Activated CD8-positive, alpha-beta memory T cell treated with anti-CD3 and anti-CD28 coated beads for 36 hours (primary cell): ENCODE measurements around the gene SLC17A8. TPM values are rescaled to one million over a fixed set of nuclear protein-coding genes. Genes with fewer than 3 reads are reported as not detected.
"Not testable (repeated sequence)": the region's sequence is repeated elsewhere in the genome, so short reads cannot be mapped to it uniquely, and the experiment has no call there.

Source experiments
- CTCF ChIA-PET: fragments of 350-600 bp; sonication (Branson Sonifier 250); formaldehyde crosslinking; loops from one replicate; lab custom pipeline; 2021; ENCODE audit warnings: antibody characterized with exemption; lab: Charles Lee
- POLR2A ChIA-PET: fragments of 350-600 bp; sonication (Branson Sonifier 250); formaldehyde crosslinking; loops from one replicate; lab custom pipeline; 2021; ENCODE audit warnings: antibody characterized with exemption; lab: Charles Lee
- total RNA-seq, 2 experiments: library from RNA; stranded (reverse); gene quantifications; one replicate each; pipeline ENCODE4 v1.2.3, GENCODE V29; 2021

Gene SLC17A8
- not detected for total RNA-seq

DNA sequence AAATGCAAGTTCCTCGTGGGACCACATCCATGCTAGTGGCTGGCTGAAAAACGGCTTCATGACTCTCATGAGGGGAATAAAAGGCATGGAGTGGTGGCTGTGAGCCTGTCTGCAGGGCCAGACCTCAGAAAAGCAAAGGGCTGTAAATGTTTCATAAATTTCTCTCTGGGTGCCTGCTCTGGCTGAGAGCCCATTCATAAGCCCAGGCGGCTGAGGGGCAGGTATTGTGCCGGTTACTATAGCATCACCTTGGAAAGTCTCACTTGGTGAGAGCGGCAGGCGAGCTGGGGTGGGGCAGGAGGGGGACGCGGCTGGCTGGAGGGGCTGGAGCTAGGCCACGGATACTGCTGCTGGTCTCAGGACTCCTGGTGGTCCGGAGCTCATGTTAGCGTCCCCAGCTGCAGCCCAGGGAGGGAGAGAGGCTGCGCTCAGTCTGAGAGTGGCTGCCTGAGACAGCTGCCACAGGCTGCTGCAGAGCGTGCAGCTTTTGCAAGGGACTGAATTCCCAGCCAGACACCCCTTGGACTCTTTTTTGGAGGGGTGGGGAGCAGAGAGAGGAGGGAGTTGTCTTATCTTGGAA is at the start of gene SLC17A8:
SLC17A8 (plus strand) TSS at position 431 of the 580 bp plus-strand sequence. CDS start 318 bp downstream, outside the sequence.
- POLR2A ChIA-PET: no interaction called here
- CTCF ChIA-PET: no interaction called here

DNA sequence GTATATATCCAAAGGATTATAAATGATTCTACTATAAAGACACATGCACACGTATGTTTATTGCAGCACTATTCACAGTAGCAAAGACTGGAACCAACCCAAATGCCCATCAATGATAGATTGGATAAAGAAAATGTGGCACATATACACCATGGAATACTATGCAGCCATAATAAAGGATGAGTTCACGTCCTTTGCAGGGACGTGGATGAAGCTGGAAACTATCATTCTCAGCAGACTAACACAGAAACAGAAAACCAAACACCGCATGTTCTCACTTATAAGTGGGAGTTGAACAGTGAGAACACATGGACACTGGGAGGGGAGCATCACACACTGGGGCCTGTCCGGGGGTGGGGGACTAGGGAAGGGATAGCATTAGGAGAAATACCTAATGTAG is 48.7 kb upstream of the SLC17A8 start:
- POLR2A ChIA-PET, CTCF ChIA-PET: not testable (repeated sequence)

DNA sequence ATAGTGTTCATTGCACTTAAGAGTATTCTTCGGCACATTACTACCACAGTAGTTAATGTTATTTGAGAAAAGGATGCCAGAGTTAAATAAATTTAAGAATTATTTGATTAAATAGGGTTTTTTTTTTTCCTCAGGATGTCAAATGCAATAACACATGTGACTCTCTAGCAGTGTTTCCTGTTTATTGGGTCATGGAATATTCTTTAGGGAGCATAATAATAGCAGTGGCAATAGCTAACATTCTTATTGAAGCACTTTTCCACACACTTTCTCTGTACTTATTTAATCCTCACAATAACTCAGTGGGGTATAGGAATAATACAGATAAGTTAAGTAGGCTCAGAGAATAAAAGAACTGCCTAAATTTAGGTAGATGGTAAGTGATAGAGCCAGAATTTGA is 45.6 kb upstream of the SLC17A8 start:
- ChIA-PET CTCF (interaction anchor here (0.7 kb wide), 1 partner anchor 533 kb away, joined by 4 read pairs; no protein-coding TSS in a partner anchor), POLR2A (no interaction called here)

DNA sequence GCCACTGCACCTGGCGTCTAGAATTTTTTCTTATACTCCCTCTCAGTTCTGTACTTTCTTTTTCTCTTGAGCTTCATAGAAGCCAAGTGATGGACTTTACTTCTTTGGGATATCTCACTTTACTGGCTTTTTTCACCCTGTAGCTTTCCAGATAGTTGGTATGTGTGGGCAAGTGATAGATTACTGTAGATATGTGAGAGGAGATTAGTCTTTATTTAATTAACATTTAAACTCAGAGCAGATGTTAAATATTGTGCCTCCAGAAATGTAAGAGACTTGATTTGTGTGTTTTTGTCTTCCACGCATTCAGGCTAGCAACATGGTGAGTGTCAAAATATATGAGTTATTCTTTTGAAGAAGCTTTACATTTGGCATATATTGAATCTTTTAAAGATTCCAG is 39.5 kb upstream of the SLC17A8 start:
- ChIA-PET CTCF (no interaction called here), POLR2A (no interaction called here)

DNA sequence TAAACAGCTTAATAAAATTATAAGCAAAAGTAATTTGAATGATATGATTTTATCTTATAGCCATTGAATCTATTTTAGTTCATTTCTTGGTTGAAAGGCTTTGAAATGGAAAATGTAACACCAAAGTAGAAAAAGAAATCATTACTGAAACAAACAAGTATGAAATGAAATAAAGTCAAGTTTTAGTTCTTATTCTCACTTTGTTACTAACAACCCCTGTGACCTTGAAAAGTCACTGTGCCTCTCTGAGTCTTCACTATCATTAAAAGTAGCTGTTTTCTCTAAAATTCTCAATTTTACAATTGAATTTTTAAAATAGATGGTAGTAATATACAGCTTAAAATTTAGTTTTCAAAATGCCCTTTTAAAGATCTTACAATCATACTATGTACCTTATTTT is 32.4 kb upstream of the SLC17A8 start:
- POLR2A ChIA-PET: no interaction called here
- CTCF ChIA-PET: no interaction called here

DNA sequence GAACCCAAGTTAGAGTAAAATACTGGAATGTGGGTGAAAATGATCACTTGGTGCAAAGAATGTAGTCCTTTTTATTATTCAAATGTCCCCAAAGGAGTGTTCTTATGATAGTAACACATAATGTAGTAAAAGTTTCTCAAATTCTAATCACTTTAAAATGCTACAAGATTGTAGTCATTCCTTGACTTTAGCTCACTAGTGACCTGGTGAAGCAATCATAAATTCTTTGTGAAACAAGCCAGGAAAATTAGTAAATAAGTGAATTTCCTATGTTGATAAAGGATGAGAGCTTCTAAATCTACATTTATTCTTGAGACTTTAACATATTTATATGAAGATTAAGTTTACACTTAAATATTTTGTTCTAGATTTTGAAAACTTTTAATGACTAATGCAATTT is 30.7 kb upstream of the SLC17A8 start:
- ChIA-PET CTCF (no interaction called here), POLR2A (no interaction called here)

DNA sequence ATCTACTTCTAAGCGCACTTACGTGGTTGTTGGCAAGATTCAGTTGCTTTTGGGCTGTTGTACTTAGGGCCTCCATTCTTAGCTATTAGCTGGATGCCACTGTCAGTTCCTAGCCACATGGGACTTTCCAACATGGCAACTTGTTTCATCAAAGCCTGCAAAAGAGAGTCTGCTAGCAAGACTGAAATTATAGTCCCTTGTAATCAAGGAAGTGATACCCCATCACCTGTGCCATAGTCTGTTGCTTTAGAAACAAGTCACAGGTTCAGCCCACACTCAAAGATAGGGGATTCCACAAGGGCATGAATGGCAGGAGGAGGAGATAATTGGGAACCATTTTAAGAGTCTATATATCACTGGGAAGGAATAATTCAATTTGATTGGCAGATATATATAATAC is 27.1 kb upstream of the SLC17A8 start:
- POLR2A ChIA-PET: no interaction called here
- CTCF ChIA-PET: no interaction called here

DNA sequence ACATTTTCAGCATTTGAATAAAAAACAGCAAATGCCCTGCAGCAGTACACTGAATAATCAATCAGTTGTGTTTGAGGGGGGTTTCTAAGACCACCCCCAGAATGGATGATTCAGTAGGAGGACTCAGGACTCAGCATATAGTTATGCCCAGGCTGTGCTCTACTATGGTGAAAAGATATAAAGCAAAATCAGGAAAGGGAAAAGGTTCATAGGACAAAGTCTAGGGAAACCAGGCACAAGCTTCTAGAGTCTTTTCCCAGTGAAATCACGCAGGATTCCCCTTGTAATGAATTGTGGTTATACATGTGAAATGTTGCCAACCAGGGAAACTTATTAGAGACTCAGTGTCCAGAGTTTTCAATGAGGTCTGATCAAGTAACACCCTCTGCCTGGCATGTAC is 25.0 kb upstream of the SLC17A8 start:
- CTCF ChIA-PET: no interaction called here
- POLR2A ChIA-PET: no interaction called here

DNA sequence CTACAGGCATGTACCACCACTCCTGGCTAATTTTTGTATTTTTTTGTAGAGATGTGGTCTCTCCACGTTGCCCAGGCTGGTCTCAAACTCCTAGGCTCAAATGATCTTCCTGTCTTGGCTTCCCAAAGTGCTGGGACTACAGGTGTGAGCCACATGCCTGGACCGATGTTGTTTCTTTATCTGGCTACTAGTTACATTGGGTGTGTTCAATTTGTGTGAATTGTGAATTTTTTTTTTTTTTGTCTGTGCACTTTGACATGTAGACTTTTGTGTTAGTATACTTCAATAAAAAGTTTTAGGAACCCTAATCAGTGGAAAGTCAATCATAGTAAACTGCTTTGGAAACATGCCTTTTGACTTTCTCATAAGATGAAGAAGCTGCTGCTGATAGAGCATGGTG is 24.0 kb upstream of the SLC17A8 start:
- POLR2A ChIA-PET: no interaction called here
- CTCF ChIA-PET: no interaction called here

DNA sequence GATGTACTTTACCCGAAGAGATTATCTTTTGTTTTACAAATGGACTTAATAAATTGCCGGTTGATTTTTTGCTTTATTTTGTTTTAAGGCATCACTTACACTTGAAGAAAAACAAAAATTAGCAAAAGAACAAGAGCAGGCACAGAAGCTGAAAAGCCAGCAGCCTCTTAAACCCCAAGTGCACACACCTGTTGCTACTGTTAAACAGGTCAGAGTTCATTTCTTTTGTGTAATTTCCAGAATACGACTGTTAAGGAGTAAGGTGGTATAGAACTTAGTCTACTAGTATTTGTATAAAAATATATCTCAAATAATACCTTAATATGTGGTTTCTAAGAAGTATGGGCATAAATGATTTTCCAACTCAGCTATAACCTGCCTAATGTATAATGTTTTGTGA is 19.6 kb upstream of the SLC17A8 start:
- ChIA-PET CTCF (no interaction called here), POLR2A (no interaction called here)

DNA sequence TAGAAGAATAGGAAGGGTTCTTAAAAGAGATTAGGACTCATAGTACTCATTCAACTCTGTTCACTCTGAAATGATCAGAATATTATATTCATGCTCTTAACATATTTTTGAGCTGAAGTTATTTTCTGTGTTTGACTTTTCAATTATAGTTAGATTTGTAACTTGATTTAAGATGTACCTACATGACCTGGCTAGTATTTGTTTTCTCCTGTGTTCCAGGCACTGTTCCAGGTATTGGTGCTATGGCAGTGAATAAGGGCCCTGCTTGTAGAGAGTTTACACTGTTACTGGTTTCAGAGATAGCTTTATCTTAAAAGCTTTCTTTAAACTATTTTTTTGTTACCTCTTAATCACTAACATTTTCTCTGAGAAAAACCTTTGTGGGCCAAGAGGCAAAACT is 19.1 kb upstream of the SLC17A8 start:
- POLR2A ChIA-PET: no interaction called here
- CTCF ChIA-PET: no interaction called here

DNA sequence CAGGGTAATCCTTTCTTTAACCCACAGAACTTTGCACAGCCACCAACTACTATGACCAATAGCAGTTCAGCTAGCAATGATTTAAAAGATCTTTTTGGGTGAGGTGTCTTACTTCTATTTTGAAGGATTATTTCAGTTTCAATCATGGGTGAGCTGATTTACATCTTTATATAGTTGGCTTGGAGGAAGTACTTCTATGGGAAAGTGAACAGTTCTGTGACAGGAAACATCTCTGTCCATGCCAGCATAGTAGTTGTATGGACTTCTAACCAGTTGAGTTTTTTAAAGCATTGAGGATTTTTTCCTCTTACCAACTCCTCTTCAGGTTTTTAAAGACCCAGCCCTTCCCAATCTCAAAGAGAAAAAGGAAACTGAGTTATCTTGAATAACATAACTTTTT is 17.8 kb upstream of the SLC17A8 start:
- CTCF ChIA-PET: no interaction called here
- POLR2A ChIA-PET: no interaction called here

DNA sequence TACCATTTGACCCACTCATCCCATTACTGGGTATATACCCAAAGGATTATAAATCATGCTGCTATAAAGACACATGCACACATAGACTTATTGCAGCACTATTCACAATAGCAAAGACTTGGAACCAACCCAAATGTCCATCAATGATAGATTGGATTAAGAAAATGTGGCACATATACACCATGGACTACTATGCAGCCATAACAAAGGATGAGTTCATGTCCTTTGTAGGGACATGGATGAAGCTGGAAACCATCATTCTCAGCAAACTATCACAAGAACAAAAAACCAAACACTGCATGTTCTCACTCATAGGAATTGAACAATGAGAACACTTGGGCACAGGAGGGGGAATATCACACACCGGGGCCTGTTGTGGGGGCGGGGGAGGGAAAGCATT is 14.0 kb upstream of the SLC17A8 start:
- POLR2A ChIA-PET: interaction anchor here (0.7 kb wide), 1 partner anchor 76 kb away, joined by 3 read pairs; the partner anchor contains the start of genes DEPDC4 and SCYL2
- CTCF ChIA-PET: not testable (repeated sequence)

DNA sequence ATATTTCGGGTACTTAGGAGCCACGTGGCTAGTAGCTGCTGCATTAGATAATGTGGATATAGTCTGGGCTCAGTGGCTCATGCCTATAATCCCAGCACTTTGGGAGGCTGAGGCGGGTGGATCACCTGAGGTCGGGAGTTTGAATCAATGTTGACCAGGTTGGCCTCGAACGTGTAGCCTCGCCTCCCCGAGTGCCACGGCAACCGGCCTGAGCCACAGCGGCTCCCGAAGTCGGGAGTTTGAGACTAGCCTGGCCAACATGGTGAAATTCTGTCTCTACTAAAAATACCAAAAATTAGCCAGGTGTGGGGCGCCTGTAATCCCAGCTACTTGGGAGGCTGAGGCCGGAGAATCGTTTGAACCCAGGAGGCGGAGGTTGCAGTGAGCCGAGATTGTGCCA is 12.5 kb upstream of the SLC17A8 start:
- POLR2A ChIA-PET, CTCF ChIA-PET: not testable (repeated sequence)

DNA sequence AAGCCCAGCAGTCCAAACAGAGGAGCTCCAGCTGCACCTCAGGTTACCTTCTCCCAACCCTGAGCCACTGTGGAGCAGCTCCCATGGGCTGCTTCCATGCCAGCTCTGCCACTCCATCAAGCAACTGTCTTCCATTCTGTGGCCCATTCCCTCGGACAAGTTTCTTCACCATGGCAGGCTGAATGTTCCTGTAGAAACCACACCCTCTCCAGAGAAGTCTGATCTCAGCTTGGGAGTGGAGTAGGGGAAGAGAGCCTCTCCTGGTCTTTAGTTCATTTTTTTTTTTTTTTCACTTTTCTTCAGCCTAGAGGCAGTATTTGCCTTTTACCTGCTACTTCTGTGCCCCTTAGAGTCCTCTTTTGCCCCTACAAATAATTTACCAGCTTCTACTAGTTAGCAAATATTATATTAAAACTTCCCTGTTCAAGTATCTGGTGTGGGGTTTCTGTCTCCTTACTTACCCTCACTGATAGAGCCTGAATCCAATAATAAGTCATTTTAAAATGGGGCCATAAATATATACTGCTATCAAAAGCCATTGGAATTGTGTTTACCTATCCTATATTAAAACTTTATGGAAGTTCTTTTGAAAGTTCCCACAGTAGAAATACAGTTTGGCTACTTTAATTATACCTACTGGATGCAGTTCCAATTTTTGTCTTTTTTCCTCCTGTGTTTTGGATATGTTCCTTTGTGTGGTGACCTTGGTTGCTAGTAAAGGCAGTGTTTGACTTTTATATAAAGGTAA is 11.7 kb upstream of the SLC17A8 start:
- CTCF ChIA-PET: no interaction called here

DNA sequence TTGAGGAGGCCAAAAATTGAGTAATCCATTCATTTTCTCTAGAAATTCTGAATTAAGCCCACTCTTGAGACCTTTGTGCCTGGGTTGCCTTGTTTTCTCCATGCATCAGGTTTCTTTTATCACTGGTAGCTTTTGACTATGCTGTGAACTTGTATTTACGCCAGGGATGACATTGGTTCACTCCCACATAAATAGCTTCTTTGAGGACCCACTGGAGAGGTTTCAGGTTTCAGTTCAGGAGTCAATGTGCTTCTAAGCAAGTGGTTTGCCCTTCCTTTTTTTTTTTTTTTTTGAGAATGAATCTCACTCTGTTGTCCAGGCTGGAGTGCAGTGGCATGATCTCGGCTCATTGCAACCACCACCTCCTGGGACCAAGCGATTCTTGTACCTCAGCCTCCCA is 10.2 kb upstream of the SLC17A8 start:
- CTCF ChIA-PET: no interaction called here

More for the DNA sequence above, 11.7 kb upstream of the SLC17A8 start:
- POLR2A ChIA-PET: no interaction called here

DNA sequence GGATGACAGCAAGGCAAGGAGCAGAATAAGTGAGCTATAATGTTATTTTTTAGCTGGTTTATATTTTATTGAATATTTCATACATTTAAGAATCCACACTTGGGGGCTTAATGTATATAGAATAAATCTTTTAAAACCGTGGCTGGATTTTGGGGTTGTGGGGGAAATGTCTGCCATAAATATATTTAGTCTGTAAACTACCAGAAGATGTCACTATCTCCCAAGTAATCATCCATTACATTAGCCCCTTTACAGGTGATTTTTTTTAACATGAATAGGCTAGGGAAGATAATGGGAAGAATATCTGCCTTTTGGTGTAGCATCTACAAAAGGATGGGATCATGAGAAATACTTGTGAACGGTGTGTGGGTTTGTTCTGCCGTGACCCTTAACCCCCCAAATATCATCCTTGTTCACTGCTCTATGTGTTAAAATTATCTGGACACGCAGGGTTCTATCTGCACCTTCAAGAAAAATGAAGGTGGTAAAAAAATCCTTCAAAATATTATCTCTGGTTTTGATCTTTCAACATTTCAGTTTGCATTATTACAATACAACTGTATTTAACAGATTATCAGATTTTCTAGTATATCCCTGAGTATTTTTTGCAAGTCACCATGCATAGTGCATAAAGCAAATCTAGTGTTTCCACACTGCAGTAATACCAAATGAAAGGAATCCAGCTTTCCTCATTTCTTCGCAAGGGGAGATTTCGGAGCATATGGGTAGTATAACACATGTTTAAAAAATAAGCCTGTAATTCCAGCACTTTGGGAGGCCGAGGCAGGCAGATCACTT is 8.0 kb upstream of the SLC17A8 start:
- POLR2A ChIA-PET: no interaction called here
- CTCF ChIA-PET: no interaction called here

More for the DNA sequence above, 10.2 kb upstream of the SLC17A8 start:
- POLR2A ChIA-PET: no interaction called here

DNA sequence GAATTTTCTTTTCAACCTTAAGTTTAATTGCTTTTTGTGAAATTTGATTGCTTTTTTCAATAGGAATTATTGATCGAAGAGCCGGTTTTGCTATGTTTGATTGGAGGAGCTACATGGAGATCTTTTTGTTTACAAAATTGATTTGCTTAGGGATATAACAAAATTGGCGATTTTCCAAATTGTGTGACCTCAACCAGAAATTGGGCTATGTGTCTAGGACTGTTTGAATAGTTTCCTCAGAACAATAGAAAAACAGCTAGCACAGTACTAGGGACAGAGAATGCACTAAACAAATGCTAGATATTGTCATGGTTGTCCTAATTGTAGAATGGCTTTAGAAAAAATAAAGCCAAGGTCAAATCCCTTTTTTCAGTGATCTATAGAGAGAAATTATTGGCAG is 2.4 kb downstream of the SLC17A8 start:
- CTCF ChIA-PET: no interaction called here
- POLR2A ChIA-PET: no interaction called here

DNA sequence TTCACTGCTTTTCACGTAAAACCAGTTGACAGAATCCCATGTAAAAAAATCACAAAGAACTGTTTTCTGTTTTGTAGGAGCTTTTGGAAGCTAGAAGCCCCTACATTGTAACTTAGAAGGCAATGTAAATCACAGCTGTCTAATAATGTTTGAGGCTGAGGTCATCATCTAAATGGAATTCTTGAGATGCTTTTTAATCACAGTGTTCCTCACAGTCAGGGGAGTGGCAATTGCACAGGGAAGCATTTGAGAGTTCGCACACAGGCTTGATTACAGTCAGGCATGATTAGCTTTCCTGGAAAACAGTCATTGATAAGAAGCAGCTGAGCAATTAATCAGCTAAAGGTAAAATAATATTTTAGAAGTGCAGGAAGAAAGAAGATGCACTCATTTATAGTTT is 2.9 kb downstream of the SLC17A8 start:
- CTCF ChIA-PET: no interaction called here

DNA sequence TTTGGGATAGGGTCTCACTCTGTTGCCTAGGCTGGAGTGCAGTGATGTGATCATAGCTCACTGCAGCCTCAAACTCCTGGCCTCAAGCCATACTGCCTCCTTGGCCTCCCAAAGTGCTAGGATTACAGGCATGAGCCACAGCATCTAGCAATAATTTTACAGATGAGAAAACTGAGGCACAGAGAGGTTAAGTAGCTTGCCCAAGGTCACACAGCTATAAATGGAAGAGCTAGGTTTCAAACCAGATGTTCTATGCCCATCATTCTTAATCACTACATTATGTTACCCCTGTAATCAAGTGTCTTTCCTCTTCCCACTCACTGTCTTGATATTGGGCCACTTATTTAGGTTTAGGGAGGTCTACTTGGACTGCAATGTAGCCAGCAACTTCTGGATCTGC is 3.6 kb downstream of the SLC17A8 start:
- ChIA-PET CTCF (no interaction called here), POLR2A (no interaction called here)

More for the DNA sequence above, 2.9 kb downstream of the SLC17A8 start:
- POLR2A ChIA-PET: no interaction called here
